Hair follicle dermal papilla cell (primary cell): ENCODE data around the gene ABHD17C. TPM values are rescaled to one million over a fixed set of nuclear protein-coding genes. Genes with fewer than 3 reads are reported as not detected.

Source experiments
- small RNA-seq: library from RNA; depleted of rRNA; stranded (forward); fragments of <200 nt; gene quantifications from one replicate; pipeline ENCODE3, GENCODE V24; 2012
- total RNA-seq: library from RNA; depleted of rRNA; stranded (reverse); fragments of >200 nt; gene quantifications from 2 replicates; pipeline ENCODE4 v1.2.3, GENCODE V29; 2012

ABHD17C gene
- 8.9 and 14.5 TPM in 2 replicates for total RNA-seq

DNA sequence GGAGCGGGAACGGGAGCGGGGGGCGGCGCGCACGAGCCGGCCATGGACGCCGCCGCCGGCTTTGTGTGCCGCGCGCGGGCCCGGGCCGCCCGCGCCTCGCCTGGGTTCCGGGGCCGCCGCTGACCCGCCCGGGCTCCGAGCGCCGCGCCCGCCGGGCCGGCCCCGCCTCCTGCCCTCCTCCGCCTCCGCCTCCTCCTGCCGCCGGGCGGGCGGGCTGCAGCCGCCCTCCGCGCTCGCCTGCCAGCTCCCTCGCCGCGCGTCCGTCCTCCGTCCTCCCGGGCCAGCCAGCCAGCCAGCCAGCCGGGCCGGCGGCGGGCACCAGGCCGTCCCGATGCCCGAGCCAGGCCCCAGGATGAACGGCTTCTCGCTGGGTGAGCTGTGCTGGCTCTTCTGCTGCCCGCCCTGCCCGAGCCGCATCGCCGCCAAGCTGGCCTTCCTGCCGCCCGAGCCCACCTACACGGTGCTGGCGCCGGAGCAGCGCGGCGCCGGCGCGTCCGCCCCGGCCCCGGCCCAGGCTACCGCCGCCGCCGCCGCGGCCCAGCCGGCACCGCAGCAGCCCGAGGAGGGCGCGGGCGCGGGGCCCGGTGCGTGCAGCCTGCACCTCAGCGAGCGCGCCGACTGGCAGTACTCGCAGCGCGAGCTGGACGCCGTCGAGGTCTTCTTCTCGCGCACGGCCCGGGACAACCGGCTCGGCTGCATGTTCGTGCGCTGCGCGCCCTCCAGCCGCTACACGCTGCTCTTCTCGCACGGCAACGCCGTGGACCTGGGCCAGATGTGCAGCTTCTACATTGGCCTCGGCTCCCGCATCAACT lies at the start of gene ABHD17C:
Gene ABHD17C (plus strand): TSS at position 212 of the 812 bp plus-strand sequence. CDS start 120 bp downstream, at position 332.

DNA sequence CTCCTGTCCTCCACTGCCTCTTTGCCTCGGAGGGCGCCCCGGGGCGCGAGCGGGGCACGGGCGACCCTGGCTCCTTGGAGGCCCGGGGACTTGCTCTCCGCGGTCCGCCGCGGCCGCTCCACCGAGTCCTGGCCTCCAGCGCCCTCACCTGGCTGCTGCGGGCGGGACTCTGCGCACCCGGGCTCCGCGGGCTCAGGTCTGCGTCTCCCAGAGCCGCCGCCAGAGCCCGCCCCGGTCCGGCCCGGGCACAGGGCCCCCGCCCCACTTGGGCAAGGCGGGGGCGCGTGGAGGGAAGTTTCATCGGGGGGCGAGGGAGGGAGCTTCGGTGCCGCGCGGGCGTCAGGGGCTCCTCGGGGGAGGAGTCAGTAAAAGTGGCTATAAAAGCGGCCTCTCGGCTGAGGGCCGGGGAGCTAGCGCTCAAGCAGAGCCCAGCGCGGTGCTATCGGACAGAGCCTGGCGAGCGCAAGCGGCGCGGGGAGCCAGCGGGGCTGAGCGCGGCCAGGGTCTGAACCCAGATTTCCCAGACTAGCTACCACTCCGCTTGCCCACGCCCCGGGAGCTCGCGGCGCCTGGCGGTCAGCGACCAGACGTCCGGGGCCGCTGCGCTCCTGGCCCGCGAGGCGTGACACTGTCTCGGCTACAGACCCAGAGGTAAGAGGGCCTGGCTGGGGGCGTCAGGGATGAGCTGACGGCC lies 84.0 kb downstream of the ABHD17C start, which contains the start of gene CEMIP:
Gene CEMIP (plus strand): TSS at position 407 of the 694 bp plus-strand sequence. CDS start 94,510 bp downstream, outside the sequence.

Small RNA genes lying within 50 kb of the gene (small RNA-seq; reads per million reads assigned to genes)
- not detected for gene RNU6-380P

Other genes starting within 250 kb of the ABHD17C start
- gene CEMIP, start 84.1 kb downstream of the ABHD17C start, total RNA-seq, result 408 and 1,053 TPM in 2 replicates